Glomerular endothelial cell (primary cell): ENCODE measurements around the gene CTNND2. TPM values are rescaled to one million over a fixed set of nuclear protein-coding genes. Genes with fewer than 3 reads are reported as not detected.

ENCODE experiments used
- DNase-seq: peaks from one replicate; pipeline ENCODE4 v3.0.0-alpha.2; 2011; ENCODE audit warnings: low read depth, low spot score; ENCODE audit errors: extremely low read depth
- total RNA-seq: library from RNA; depleted of rRNA; stranded (reverse); fragments of >200 nt; gene quantifications from 2 replicates; pipeline ENCODE4 v1.2.3, GENCODE V29; 2015

CTNND2 gene
- total RNA-seq, 1 donor from 2014 or later, result not detected

DNA sequence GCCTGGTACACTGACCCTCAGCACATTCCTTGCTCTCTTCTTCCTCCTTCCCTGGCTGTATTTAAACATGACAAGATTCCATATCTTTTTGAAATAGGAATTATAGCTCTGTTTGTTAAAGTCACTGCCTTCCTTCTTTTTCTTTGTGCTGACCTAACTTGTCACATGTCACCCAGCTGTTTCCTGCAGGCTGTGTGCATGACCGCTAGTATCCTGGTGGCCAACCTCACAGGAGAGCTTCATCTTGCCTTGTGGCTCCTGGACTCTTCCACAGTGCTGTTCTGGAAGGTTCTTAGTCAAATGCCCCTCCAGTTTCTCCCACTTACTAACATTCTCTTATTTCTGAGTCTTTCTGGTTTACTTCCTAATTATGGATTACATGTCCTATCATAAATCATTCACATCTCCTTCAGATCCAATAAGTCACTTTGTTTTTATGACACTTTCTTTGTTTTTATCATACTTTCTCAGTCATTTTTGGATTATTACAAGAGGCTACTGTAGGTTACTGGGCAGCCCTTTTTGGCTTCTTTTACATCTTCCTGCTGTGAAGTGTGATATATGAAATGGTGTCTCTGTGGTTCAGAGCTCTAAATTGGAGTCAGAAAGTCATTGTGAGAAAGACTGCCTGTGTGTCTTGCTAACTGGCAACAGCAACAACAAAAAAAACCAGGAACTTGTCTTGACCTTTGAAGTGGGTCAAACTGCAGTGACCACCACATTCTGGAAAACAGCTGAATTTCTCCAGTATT lies 679.6 kb downstream of the CTNND2 start:
- no peak for DNase-seq

DNA sequence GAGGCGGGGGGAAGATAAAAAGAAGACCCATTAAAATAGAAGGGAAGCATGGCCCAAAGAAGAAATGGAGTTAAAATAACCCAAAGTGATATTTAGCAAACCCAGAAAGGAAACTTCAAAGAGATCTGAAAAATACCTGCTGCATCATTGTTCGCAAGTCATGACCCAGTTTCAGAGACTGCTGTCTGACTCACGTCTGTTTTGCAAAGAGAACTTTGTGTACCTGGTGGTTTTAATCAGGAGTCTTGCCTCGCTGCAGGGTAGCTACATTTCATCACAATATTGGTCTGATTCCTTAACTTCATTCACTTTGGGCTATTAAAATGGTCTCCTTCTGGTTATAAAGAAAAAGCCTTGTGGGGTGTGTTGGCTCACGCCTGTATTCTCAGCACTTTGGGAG lies 682.1 kb downstream of the CTNND2 start:
- no peak for DNase-seq

DNA sequence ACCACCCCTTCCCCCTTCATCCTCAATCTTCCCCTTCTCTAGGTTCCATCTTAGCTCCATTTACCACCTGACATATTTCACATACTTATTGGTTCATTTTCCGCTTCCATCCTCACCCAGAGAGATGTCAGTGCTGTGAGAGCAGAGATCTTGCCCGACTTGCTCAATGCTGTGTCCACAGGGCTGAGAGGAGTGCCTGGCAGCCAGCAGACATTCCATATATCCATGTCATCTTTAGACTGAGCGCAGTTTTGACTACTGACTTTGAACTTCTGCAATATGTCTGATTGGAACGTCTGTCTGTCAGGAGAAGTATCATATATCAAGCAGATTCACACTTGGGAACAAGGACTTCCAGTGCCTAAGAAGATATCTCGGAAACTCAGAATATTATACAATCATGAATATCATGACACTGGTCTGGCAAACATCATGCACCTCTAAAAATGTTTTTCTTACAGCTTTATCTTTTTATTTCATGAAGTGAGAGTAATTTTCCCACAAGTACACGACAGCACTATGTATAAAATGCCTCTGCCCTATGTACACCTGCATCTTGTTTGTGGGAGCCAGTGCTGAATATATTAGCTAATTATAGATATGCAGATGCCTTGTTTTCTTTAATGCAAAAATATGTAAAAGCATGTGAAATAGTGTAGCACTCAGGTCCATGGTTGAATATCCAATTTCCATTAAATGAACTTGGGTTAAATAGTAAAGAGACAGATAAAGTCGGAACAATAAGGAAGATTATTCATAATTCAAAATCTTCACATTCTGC lies 689.2 kb downstream of the CTNND2 start:
- DNase-seq, result no peak

DNA sequence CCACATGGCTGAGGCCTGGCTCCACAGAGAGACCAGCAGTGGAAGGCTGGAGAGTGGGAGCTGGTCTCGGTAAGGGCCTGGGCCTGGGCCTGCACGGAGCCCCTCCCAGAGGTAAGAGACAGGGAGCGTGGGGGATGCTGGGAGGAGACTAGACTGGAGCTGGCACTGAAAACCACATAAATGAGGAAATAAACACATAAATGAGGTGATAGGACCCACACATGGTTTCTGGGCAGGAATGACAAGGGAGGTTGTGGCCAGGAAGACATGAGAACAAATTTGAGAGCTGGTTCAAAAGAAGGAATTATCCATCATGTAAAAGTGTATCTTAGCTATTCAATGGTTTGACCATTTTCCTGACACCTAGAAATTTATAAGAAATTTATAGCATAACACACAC lies 691.5 kb downstream of the CTNND2 start:
- no peak for DNase-seq

DNA sequence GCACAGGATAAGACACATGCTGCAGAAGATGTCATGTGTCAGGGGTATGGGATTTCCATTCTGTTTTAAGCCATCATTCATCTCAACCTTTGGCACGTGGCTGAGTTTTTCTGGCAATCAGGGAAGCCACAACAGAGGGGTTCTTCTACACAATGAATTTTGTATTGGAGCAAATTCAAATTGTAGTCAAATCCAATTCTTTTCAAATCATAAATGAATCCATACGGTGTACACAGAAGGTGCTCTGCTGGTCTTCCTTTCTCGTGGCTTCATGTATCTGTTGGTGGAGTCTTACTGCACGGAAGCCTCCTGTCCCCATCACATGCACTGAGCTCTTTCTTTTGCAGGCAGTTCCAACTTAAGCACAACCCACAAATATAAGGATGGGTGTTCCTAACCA lies 706.5 kb downstream of the CTNND2 start:
- DNase-seq, result no peak

DNA sequence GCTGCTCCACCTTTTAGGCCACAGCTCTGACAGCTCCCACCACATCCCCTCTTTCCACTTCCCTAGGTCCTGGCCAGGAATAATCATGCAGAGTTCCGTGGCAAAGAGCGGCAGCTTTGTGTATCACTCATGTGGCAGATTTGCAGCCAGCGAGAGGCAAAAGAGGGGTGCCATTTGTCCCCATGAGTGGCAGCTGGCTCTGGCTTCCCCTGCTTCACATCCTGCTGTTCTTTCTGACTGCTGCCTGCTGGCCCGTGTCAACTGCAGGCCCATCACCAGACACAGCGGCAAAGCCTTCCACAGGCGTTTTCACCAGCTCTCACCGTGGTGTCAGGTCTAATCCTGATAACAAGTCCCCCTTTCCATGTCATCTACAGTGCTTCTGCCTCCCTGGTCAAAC lies 712.6 kb downstream of the CTNND2 start:
- DNase-seq, result no peak

DNA sequence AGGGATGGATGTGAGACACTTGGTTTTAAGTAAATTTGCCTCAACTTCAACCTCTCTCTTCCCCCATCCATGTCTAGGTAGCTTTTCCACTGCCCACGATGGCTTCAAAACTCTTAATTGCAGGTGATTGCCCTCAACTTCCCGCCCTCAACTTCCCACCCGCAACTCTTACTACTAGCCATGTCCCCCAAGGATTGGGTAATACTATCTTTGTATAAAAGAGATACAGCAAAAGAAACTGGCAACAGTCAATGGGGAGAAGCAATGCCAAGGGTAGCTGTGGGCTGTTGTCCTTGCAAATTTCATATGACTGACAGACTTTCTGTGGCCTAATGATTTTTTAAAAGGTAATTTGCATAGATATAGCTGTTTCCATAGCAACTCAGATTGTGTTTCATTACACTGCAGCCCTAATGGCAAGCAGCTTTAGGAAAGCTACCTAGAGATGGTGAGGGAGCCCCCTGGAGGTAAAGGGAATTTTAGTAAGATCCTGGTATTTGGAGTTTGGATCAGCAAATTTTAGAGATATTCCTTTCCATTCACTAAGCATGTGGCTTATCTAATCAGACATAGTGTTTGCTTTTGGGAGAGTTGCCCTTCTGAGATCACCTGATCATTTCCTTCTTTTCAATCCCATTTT lies 721.7 kb downstream of the CTNND2 start:
- DNase-seq, result no peak

DNA sequence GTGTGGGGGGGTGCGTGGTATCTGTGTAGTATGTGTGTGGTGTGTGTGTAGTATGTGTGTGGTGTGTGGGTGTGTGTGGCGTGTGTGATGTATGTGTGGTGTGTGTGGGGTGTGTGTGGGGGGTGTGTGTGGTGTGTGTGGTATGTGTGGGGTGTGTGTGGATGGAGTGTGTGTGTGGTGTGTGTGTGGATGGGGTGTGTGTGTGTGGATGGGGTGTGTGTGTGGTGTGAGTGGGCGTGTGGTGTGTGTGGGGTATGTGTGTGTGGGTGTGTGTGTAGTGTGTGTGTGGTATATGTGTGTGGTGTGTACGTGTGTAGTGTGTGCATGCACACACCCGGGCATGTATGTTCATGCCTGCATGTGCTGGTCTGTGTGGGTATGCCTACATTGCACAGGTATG lies 722.3 kb downstream of the CTNND2 start:
- DNase-seq, result no peak

DNA sequence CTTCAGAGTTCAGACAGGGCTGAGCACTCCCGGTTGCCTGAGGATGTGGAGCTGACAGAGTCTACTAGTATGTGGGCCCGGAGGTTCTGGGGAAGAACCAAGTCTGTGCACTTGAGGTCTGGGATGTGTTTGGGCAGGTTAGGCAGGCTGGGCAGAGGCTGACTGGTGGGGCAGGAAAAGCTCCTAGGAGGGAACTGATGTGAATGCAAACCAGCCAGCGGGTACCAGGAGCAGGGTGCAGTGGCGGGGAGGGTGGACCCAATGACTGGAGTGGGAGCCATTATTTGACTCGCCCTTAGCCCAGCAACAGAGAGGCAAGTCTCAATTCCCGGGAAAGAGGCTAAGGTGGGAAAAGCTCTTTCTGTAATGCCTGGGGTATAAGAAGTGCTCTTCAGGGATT lies 723.4 kb downstream of the CTNND2 start:
- DNase-seq, result no peak

DNA sequence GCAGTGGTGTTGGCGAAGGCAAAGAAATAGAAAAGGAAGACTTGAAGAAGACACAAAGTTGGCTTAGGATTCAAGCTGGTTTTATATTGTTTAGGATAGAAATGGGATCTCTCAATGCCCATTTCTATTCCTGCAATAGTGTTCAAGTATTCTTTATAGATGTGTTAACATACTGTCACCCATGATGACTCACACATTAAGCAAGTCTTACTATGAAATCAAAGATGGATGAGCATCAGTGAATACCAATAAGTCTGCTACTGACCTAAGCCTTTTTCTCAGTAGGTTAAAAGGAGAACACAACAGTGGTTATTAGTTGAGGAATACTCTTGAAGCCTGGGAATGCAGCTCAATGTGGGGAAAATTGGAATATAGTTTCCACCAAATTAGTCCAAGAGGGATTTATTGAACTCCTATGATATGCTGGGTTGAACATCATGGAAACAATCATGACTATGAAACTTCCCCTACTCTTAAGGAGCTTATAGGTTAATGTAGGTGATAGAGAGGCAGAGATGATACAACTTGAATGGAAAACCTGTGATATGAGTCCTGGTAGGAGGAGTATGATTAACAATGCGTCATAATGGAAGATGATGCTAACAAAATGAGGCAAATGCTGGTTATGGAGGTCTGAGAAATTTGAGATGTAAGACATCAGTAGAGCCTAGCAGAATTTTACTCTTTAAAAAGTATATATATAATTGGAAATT lies 726.1 kb downstream of the CTNND2 start:
- DNase-seq, result no peak

DNA sequence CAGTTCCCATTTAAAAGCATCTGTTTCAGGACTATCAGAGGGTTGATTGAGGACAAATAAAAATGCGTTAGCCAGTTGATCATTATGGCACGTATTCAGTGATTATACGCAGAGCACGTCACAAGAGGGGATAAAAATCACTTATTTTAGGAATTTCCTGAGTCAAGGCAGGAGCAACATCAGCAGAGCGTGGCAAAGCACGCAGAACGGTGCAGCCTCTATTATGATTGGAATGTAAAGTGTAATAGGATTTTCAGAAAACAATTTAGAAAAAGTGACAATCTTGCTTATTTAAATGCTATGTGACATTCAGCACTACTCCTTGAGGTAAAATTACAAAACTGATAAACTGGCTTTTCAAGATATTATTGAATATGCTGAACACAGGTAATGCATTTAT lies 729.7 kb downstream of the CTNND2 start:
- DNase-seq, result no peak

DNA sequence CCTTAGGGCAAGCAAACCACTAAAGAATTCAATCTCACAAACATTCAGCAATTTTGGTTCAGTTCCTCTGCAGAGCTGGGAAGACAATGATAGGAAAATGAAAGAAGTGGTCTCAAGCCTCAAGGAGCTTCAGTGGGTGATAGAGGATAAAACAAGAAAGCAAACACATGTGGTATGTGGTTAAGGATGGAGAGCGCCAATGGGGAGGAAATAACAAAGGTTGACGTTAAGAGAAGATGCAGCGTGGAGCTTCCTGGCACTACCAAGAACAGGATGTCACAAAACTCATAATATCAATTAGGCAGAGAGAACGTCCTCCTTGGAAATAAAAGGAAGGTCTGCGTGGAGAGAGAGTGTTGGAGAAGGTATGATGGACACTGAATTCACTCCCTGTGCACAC lies 731.8 kb downstream of the CTNND2 start:
- no peak for DNase-seq

DNA sequence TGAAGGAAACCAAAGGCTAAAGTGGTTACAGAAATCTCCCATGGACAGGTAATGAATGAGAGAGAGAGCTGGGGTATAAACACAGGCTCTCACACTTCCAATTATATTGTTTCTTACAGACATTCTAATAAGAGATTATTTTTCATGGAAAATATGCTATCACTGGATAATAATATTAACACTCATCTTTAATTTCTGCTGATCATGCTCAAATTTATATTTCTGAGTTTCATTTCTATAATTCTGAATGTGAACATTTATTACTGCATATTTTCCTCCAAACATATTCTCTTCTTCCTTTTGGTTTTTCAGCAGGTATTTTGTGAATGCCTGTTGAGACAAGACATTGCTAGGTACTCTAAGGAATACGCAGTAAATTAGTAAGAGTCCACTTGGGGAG lies 733.0 kb downstream of the CTNND2 start:
- no peak for DNase-seq

DNA sequence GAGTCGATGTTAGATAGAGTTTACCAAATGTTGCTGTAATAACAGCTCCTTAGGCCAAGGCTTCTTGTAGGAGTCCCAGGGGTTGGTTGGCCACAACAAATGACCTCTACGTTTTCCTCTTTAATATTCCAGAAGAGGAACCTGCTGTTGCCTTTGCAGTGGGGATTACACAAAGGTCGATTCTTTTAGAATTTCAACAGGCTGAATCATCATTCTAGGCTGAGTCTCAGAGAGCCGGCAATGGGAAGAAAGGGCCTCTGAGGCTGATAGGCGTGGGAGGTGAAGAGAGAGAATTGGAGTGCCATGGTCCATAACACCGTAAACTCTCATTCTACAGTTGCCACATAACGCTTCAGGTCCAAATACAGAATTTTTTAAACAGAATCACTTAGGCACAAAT lies 737.3 kb downstream of the CTNND2 start:
- DNase-seq, result no peak

DNA sequence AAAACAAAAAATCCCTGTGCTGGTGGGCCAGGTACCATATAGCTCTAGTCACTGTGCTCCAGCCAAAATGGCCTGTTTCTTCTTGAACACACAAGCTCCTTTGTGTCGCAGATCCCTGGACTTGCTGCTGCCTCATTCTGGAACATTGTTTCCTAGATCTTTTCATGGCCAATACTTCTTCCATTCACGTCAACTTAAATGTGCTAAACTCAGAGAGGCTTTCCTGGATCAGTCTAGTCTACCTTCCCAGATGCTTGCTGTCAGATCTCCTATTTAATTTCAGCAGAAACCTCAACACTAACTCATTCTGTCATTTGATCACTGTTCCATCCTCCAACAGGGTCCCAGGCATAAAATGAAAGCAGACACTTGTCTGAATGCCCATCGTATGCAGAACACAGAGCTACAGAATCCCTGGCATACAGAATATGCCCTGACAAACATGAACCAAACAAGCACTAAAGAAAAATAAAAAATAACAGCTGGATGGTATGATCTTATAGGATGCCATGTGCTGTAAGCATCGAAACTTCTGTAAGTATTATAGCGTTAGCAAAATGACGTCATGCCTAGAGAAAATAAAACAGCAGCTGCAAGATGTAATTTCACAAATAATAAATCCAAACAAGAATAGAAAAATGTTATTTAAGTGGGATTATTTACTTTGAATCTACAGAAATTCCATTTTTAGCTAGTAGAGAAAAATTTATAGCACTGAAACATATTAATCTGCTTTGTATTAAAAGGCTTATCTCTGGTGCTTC lies 739.5 kb downstream of the CTNND2 start:
- no peak for DNase-seq

DNA sequence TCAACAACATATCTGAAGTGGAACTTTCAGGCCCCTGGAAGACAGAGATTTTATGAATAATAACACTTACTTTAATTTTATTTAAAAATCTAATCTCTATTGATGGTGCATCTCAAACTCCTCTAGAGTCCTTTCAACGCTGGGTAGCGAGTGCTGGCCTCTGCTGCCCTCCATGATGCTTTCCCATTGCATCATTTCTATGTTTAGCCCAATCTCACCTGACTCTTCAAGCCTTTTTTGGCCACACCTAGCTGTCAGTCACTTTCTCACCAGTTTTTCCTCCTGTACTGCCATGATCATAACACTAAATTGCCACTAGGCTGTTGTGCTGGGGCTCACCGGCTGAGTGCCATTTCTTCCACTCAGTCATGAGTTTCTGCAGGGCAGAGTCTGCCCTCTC lies 747.1 kb downstream of the CTNND2 start:
- DNase-seq, result no peak

DNA sequence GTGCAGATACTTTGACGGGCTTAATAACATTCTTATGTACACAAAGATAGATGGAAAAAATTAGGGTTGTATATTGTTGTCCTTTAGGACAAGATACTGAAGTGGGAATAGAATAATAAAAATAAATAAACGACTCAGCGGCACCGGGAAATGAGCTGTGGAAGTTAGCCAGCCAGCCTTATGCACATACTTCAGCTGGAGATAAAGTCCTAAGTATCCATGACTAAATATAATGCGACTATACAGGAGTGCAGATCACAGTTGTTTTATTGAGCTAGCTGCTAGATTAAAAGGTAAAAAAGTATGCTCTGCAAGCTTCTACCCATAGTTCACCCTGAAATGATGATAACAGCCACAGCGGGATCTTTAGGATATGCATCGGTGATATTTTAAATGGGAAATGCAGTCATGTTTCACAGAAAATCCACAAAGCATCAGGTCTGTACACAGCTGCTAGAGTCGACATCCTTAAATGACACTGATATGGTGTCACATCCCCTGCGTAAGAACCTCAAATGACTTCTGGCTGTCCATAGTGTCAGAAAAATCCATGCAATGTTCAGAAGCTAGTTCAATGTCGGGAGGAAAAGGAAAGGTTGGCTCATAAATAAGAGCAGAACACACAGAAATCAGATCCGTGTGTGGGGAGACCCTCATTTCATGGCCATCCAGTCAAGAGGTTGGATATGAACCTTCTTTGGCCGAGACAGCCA lies 750.4 kb downstream of the CTNND2 start:
- DNase-seq, result no peak

DNA sequence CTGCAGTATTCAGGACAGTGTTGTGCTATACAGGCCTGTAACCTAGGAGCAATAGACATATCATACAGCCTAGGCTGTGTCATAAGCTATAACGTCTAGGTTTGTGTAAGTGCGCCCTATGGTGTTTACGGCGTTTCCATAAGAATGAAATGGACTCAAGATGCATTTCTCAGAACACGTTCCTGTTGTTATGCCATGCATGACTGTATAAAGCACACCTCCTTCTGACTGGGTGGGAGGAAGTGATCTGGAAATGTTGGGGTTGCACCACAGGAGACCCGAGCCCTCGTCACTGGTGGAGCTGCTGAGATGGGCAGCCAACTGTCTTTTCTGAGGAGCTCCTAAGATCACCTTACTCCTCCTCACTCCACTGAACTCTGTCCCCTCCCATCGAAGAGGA lies 751.9 kb downstream of the CTNND2 start:
- no peak for DNase-seq

DNA sequence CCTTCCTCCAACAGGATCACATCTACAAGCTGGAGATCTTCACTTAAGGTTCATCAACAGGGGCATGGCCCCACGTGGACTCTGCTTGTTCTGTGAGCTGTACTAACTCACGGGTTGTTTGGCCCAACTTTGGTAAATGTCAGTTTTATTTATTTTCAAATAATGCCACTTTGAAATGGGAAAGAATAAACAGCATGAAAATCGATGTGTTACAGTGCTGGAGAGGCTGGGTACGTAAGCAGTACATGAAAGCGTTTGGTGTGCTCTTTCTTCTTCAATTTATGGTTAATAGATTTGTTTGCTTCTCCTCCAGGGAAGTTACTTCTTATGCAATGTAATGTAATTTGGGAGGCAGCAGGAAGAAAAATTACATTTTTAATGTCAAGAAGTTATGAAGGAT lies 753.3 kb downstream of the CTNND2 start:
- no peak for DNase-seq
